ENCODE data around the gene GARIN5B.
A peak's percentile ranks its signal among the peaks of the same experiment; 100 is the strongest.

DNA sequence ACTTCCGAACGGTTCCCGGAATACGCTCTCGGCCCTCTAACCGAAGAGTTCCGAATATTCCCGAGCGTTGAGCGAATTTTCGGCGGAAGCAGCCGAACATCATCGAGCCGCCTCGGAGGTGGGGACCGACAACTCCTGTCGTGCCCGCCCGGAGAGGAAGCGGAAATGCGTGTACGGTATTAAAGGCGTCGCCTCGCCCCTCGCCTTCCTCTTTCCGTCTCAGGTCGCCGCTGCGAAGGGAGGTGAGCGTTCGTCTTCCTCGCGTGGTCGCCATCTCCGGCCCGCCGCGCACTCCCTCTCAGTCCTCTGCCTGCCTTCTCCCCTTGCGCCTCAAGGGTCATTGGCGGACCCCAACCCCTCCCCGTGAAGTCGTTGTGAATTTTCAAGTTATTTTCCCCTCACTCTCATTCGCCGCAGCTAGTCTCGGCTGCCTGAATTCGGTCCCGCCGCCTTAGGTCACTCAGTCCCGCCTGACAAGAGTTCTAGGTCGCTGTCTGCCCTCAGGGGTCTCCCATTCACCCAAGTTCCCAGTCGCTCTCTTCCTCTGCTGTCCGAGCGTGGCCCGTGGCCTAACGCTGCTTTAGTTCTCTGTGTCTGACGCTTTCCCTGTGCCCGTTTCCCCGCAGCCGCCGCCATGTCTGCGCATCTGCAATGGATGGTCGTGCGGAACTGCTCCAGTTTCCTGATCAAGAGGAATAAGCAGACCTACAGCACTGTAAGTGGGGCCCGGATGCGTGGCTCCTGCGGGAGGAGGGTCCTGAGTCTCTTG, 22.8 kb upstream of the GARIN5B start, which contains the start of gene RPL28:
- TF ChIP-seq EP300 (IDR thresholded peaks at IDR 0.05) (peak in 1 of 4 donors; percentile 87), CTCF (IDR thresholded peaks at IDR 0.05) (peak in 3 of 6 experiments; percentile 5 to 11 (median 6)), POLR2AphosphoS5 (IDR thresholded peaks at IDR 0.05) (peak; percentile 100), POLR2A (IDR thresholded peaks at IDR 0.05) (peak in 3 of 4 donors; percentile 94 to 100 (median 98))

Data from upper lobe of left lung (tissue), 4 donors.